H1 (cell line): ENCODE data around the gene SSTR4. TPM values are rescaled to one million over a fixed set of nuclear protein-coding genes. Genes with fewer than 3 reads are reported as not detected.

ENCODE experiments used
- ASH2L ChIP-seq: fragments of 200-600, 300-600 bp; sonication (generic); IDR thresholded peaks from one replicate; pipeline ENCODE4 v1.7.1; 2017; ENCODE audit warnings: low read length
- BACH1 ChIP-seq: IDR thresholded peaks from 2 replicates; pipeline ENCODE4 v1.6.1; 2012; ENCODE audit warnings: low read length, improper control_type of control experiment
- BRCA1 ChIP-seq: IDR thresholded peaks from 2 replicates; pipeline ENCODE4 v1.6.1; 2012; ENCODE audit warnings: low read depth, low read length, improper control_type of control experiment
- CHD1 ChIP-seq: IDR thresholded peaks from 2 replicates; pipeline ENCODE4 v1.6.1; 2012; ENCODE audit warnings: low read depth, low read length, improper control_type of control experiment
- CTBP2 ChIP-seq: IDR thresholded peaks from 2 replicates; pipeline ENCODE4 v1.7.0; 2011; ENCODE audit warnings: borderline replicate concordance, mild to moderate bottlenecking, moderate library complexity, mixed read lengths, low read length; ENCODE audit not compliant: insufficient read depth, insufficient read length
- EZH2 ChIP-seq: fragments of 200-600 bp; sonication (generic); IDR thresholded peaks from 2 replicates; pipeline ENCODE4 v1.7.1; 2012; ENCODE audit warnings: low read depth, mild to moderate bottlenecking, moderate library complexity, low read length, inconsistent platforms; ENCODE audit not compliant: severe bottlenecking
- FOSL1 ChIP-seq: IDR thresholded peaks from 2 replicates; pipeline ENCODE4 v1.6.1; 2011; ENCODE audit warnings: mild to moderate bottlenecking, low read depth, low read length, moderate library complexity; ENCODE audit not compliant: insufficient read depth
- GABPA ChIP-seq: IDR thresholded peaks from 2 replicates; pipeline ENCODE4 v1.6.1; 2011; ENCODE audit warnings: mild to moderate bottlenecking, low read length, moderate library complexity, borderline replicate concordance; ENCODE audit not compliant: insufficient read depth
- GTF2F1 ChIP-seq: IDR thresholded peaks from 2 replicates; pipeline ENCODE4 v1.6.1; 2012; ENCODE audit warnings: low read depth, low read length, improper control_type of control experiment, borderline replicate concordance
- HDAC6 ChIP-seq: IDR thresholded peaks from one replicate; pipeline ENCODE4 v1.7.1; 2012; ENCODE audit warnings: low read depth, mild to moderate bottlenecking, inconsistent platforms, low read length, moderate library complexity
- JUN ChIP-seq: IDR thresholded peaks from 2 replicates; pipeline ENCODE4 v1.6.1; 2011; ENCODE audit warnings: low read depth, mild to moderate bottlenecking, improper control_type of control experiment, low read length
- JUND ChIP-seq: IDR thresholded peaks from 2 replicates; pipeline ENCODE4 v1.6.1; 2011; ENCODE audit warnings: mild to moderate bottlenecking, improper control_type of control experiment, low read length
- KDM4A ChIP-seq: IDR thresholded peaks from one replicate; pipeline ENCODE4 v1.7.1; 2012; ENCODE audit warnings: low read depth, mild to moderate bottlenecking, moderate library complexity, low read length, inconsistent platforms; ENCODE audit not compliant: severe bottlenecking
- MAFK ChIP-seq: IDR thresholded peaks from 2 replicates; pipeline ENCODE4 v1.6.1; 2012; ENCODE audit warnings: low read depth, mild to moderate bottlenecking, improper control_type of control experiment, low read length
- PHF8 ChIP-seq: fragments of 200-600 bp; sonication (generic); conservative IDR thresholded peaks from 2 replicates; pipeline ENCODE4 v1.7.1; 2012; ENCODE audit warnings: low read depth, mild to moderate bottlenecking, inconsistent platforms, low read length, moderate library complexity
- RAD21 ChIP-seq, 2 experiments: IDR thresholded peaks in 1 of 2; conservative IDR thresholded peaks in 1 of 2; 2 replicates each; pipeline ENCODE4 v1.6.1; 2011; ENCODE audit warnings: low read depth in 2 of 2, low read length in 2 of 2, improper control_type of control experiment in 1 of 2, inconsistent platforms in 1 of 2, mild to moderate bottlenecking in 1 of 2, moderate library complexity in 1 of 2
- SRF ChIP-seq: IDR thresholded peaks from 2 replicates; pipeline ENCODE4 v1.6.1; 2011; ENCODE audit warnings: mild to moderate bottlenecking, low read depth, low read length, moderate library complexity
- TAF7 ChIP-seq: optimal IDR thresholded peaks from 2 replicates; pipeline ENCODE3; 2011; ENCODE audit warnings: low read depth, mild to moderate bottlenecking, inconsistent platforms, low read length, moderate library complexity, borderline replicate concordance
- TBP ChIP-seq: IDR thresholded peaks from 2 replicates; pipeline ENCODE4 v1.6.1; 2011; ENCODE audit warnings: low read depth, low read length, improper control_type of control experiment
- YY1 ChIP-seq: IDR thresholded peaks from 2 replicates; pipeline ENCODE4 v1.6.1; 2011; ENCODE audit warnings: low read depth, mild to moderate bottlenecking, low read length
- polyA plus RNA-seq, 7 experiments: library from polyadenylated mRNA; depleted of rRNA in 3 of 7; stranded (reverse) in 5 of 7; unstranded in 2 of 7; fragments of >200 nt in 5 of 7; fragments of 200-250 nt in 2 of 7; gene quantifications; 1 replicate in 5 of 7; 2 replicates in 1 of 7; 4 replicates in 1 of 7; pipeline versions ENCODE4 v1.2.1 to v1.2.3, GENCODE V29; 2011 to 2013; ENCODE audit warnings: missing spikeins in 2 of 7, mixed read lengths in 2 of 7
- total RNA-seq: library from RNA; stranded (reverse); fragmentation: NEBNext Ultra II Directional; extraction: Animal tissue kit (Norgen Biotek cat#: 25700); gene quantifications from 2 replicates; pipeline ENCODE4 v1.2.1, GENCODE V29; 2021
- TF ChIP-seq, protein P1 (sequence below): IDR thresholded peaks from 2 replicates; pipeline ENCODE4 v1.6.1; 2012; ENCODE audit warnings: inconsistent platforms
- TF ChIP-seq, protein P2 (sequence below): IDR thresholded peaks from 2 replicates; pipeline ENCODE4 v1.6.1; 2011; ENCODE audit warnings: low read length, improper control_type of control experiment

Gene SSTR4
- total and polyA plus RNA-seq, 2 of the 8 experiments (the other 6 are each of a cell fraction or from before 2014, with no cell fraction given), result 0.05 TPM; not detected in 1

DNA sequence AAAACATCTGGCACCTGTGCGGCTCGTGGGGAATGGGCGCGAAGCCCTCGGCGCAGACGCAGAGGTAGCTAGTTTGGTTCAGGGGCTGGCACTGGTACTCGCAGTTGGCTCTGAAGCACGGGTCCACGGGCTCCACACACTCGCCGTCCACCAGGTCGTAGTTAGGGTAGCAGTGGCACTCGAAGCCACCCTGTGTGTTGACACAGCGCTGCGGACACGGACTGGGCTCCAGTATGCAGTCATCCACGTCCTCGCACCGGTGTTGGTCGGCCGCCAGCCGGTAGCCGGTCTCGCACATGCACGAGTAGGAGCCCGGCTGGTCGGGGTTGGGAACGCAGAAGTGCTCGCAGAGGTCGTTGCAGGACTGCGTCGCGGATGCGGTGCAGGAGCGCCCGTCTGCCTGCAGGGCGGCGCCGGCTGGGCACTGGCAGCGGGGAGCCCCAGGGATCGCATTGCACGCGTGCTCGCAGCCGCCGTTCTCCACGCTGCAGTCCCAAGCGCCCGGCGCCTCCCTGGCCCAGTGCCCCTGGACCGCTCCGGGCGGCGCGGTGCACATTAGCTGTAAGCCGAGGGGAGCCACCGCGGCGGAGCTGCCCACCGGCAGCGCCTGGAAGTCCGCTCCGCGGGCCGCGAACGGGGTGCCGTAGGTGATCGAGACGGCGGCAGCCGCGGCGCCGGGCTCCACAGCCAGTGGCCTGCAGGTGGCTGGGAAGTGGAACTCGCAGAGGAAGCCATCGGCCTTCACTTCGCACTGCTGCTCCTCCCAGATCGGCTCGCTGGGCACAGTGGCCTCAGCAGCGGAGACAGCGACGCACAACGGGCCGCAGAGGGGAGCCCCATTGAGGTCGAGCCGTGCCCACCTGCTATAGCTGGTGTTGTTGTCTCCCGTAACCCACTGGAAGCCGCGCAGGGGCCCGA is 13.4 kb downstream of the SSTR4 start (continued):
- TF ChIP-seq CHD1 (no peak), BACH1 (peak; percentile 71), FOSL1 (no peak), RAD21 (IDR thresholded peaks at IDR 0.05 in 1 of 2, conservative IDR thresholded peaks at IDR 0.05 in 1 of 2; ENCODE audit: low read depth in 2 of 2, low read length in 2 of 2) (peak; percentile 6 to 30; a peak in 2 of 4 replicates), BRCA1 (no peak), ASH2L (no peak), GABPA (no peak; the same call in 1 of the 2 replicates), EZH2 (peak; percentile 70), TBP (no peak), CTBP2 (no peak), JUND (no peak), TAF7 (no peak), SRF (no peak), JUN (no peak), YY1 (no peak), PHF8 (no peak), MAFK (no peak), GTF2F1 (no peak), HDAC6 (no peak), KDM4A (peak; percentile 87)
- TF ChIP-seq, protein P1, sequence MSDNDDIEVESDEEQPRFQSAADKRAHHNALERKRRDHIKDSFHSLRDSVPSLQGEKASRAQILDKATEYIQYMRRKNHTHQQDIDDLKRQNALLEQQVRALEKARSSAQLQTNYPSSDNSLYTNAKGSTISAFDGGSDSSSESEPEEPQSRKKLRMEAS, result peak; percentile 93
- TF ChIP-seq, protein P2, sequence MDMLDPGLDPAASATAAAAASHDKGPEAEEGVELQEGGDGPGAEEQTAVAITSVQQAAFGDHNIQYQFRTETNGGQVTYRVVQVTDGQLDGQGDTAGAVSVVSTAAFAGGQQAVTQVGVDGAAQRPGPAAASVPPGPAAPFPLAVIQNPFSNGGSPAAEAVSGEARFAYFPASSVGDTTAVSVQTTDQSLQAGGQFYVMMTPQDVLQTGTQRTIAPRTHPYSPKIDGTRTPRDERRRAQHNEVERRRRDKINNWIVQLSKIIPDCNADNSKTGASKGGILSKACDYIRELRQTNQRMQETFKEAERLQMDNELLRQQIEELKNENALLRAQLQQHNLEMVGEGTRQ, result no peak
